B cell (primary cell): ENCODE data around the gene CHST15.

Experiments
- CTCF ChIP-seq: fragments of 200-600 bp; IDR thresholded peaks from one replicate; pipeline ENCODE4 v1.8.0; 2022; ENCODE audit warnings: antibody characterized with exemption, mild to moderate bottlenecking
- EZH2 ChIP-seq: IDR thresholded peaks from 2 replicates; pipeline ENCODE4 v1.6.1; 2012; ENCODE audit warnings: borderline replicate concordance, low read depth, mild to moderate bottlenecking, moderate library complexity, low read length; ENCODE audit not compliant: insufficient read depth, poor library complexity, severe bottlenecking

- no peak for TF ChIP-seq CTCF
- no peak for TF ChIP-seq EZH2
Observed at GRCh38 chr10:124083047-124083739, 10.2 kb downstream of the CHST15 start.
